Mammary epithelial cell (primary cell): Measurements from ENCODE around the gene TPTE2.

Experiments used
- EZH2 ChIP-seq: IDR thresholded peaks from 2 replicates; pipeline ENCODE4 v1.6.1; 2012; ENCODE audit warnings: low read length, inconsistent platforms, borderline replicate concordance
- TF ChIP-seq, protein P1 (sequence below), 2 donors: IDR thresholded peaks in 1 of 2; conservative IDR thresholded peaks in 1 of 2; 2 replicates each; pipeline ENCODE4 v1.5.1; 2011 to 2012; ENCODE audit warnings: inconsistent platforms in 2 of 2, low read length in 2 of 2, mild to moderate bottlenecking in 2 of 2, control low read depth in 1 of 2, low read depth in 1 of 2; ENCODE audit not compliant: insufficient read depth in 1 of 2; ENCODE audit errors: extremely low read depth in 1 of 2

DNA sequence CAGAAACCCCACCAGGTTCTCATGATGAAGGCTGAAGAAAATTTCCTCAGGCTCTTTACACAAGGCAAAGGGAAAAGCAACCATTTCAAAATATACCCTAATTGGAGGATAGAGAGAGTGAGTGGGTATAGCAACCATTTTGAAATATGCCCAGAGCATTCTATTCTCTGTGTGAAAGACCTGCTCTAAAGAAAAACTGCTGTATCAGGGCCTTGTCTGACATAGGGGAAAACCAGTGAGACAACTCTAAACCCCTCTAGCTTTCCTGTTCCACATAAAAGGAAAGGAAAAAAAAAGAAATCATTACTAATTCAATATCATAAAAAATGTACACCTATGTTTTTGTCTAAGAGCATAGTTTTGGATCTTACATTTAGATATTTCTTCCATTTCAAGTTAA is 42.3 kb downstream of the TPTE2 start:
- TF ChIP-seq, protein P1, sequence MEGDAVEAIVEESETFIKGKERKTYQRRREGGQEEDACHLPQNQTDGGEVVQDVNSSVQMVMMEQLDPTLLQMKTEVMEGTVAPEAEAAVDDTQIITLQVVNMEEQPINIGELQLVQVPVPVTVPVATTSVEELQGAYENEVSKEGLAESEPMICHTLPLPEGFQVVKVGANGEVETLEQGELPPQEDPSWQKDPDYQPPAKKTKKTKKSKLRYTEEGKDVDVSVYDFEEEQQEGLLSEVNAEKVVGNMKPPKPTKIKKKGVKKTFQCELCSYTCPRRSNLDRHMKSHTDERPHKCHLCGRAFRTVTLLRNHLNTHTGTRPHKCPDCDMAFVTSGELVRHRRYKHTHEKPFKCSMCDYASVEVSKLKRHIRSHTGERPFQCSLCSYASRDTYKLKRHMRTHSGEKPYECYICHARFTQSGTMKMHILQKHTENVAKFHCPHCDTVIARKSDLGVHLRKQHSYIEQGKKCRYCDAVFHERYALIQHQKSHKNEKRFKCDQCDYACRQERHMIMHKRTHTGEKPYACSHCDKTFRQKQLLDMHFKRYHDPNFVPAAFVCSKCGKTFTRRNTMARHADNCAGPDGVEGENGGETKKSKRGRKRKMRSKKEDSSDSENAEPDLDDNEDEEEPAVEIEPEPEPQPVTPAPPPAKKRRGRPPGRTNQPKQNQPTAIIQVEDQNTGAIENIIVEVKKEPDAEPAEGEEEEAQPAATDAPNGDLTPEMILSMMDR (conservative IDR thresholded peaks at IDR 0.05 in 1 of 2, IDR thresholded peaks at IDR 0.05 in 1 of 2; ENCODE audit: extremely low read depth in 1 of 2, insufficient read depth in 1 of 2, low read depth in 1 of 2, low read length in 2 of 2) = no peak
- no peak for TF ChIP-seq EZH2
